ENCODE measurements around the gene DCAF17. TPM values are rescaled to one million over a fixed set of nuclear protein-coding genes. Genes with fewer than 3 reads are reported as not detected.

DCAF17 gene
- total and polyA plus RNA-seq, 2 of the 13 experiments (the other 11 are each of a cell fraction or from before 2014, with no cell fraction given) = 13.7 to 30.0 TPM

GRCh38 chr2:171432969-171433762, 860 bp upstream of the DCAF17 start (continued):
- TF ChIP-seq DZIP1 (CRISPR knock-in tag; IDR thresholded peaks at IDR 0.05) (no peak), NR3C1 (CRISPR knock-in tag; IDR thresholded peaks at IDR 0.05) (no peak), TCF7 (IDR thresholded peaks at IDR 0.05; ENCODE audit: low read depth) (no peak), ZNF747 (CRISPR knock-in tag; IDR thresholded peaks at IDR 0.05; ENCODE audit: borderline replicate concordance) (no peak), ZNF235 (CRISPR knock-in tag; IDR thresholded peaks at IDR 0.05; ENCODE audit: borderline replicate concordance) (no peak), ZNF276 (CRISPR knock-in tag; IDR thresholded peaks at IDR 0.05; ENCODE audit: low read depth) (no peak), ZNF562 (CRISPR knock-in tag; IDR thresholded peaks at IDR 0.05; ENCODE audit: borderline replicate concordance) (no peak), ZFX (CRISPR knock-in tag; IDR thresholded peaks at IDR 0.05; ENCODE audit: low read depth) (peak; percentile 30; the same call in 1 of the 2 replicates), NCOA1 (CRISPR knock-in tag; IDR thresholded peaks at IDR 0.05) (no peak), IKZF5 (CRISPR knock-in tag; IDR thresholded peaks at IDR 0.05) (no peak), HMG20A (CRISPR knock-in tag; IDR thresholded peaks at IDR 0.05; ENCODE audit: borderline replicate concordance) (no peak), RFXANK (CRISPR knock-in tag; IDR thresholded peaks at IDR 0.05) (no peak), HCFC1 (IDR thresholded peaks at IDR 0.05; ENCODE audit: low read depth, low read length) (no peak), ZFP90 (CRISPR knock-in tag; IDR thresholded peaks at IDR 0.05; ENCODE audit: borderline replicate concordance) (0 out of 2 replicates have a peak, but pooled peaks have one; percentile 47), CSRNP1 (CRISPR knock-in tag; IDR thresholded peaks at IDR 0.05) (no peak), ELF3 (CRISPR knock-in tag; IDR thresholded peaks at IDR 0.05) (no peak; the same call in 1 of the 2 replicates), TP53 (CRISPR knock-in tag; conservative IDR thresholded peaks at IDR 0.05) (no peak), TAF1 (CRISPR knock-in tag; IDR thresholded peaks at IDR 0.05) (no peak), AHR (CRISPR knock-in tag; IDR thresholded peaks at IDR 0.05) (no peak), IKZF1 (IDR thresholded peaks at IDR 0.05) (no peak), AKAP8 (CRISPR knock-in tag; IDR thresholded peaks at IDR 0.05) (no peak), AGO1 (IDR thresholded peaks at IDR 0.05; ENCODE audit: low read depth, low read length, poor library complexity, severe bottlenecking) (no peak), PHF21A (CRISPR knock-in tag; IDR thresholded peaks at IDR 0.05) (no peak)
